HG03045 (cell line): Measurements from ENCODE around the gene ZBTB34.
"Not testable (repeated sequence)": the region's sequence is repeated elsewhere in the genome, so short reads cannot be mapped to it uniquely, and the experiment has no call there.

ENCODE experiments used
- ATAC-seq: cut with Tn5 transposase; IDR thresholded peaks from one replicate; pipeline ENCODE4 v1.9.1; 2021; ENCODE audit warnings: mild to moderate bottlenecking, moderate library complexity; ENCODE audit not compliant: unreplicated experiment

ZBTB34 gene

DNA sequence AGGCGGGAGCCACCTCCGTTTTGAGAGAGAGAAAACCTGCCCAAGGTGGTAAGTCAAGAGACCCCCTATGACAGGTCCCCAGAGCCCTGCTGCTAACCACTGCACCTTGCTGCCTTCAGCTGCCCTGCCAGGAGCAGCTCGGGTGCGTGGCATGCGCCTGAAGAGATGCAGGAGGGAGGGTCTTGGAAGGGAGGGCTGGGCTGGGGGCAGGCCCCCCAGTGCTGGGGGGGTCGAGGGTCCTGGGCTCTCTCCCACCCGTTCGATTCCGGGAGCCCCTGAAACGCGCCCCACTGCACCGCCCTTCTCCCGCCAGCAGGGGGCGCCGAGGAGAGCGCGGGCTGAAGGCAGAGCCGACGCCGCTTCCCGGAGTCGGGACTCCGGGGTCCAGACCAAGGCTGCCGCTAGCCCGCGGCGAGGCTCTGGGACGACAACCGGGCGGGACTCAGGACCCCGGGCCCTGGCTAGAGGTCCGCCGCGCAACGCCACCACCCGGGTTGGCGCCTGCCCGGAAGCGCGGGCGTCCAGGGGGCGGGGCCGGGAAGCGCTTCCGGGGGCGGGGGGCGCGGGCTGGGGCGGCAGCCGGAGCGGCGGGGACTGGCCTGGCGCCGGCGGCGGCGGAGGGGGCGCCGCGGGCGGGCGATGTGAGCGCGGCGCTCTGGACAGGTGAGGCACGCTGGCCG, at the start of gene ZBTB34:
Gene ZBTB34 (plus strand): TSS at position 563 of the 680 bp plus-strand sequence. CDS start 18,761 bp downstream, outside the sequence.
- ATAC-seq = peak; percentile 58

- ATAC-seq = no peak
These were observed 47.4 kb upstream of the ZBTB34 start for GRCh38 chr9:126813072-126813471.

- ATAC-seq = no peak
These were observed 46.3 kb upstream of the ZBTB34 start for GRCh38 chr9:126814091-126814490.

DNA sequence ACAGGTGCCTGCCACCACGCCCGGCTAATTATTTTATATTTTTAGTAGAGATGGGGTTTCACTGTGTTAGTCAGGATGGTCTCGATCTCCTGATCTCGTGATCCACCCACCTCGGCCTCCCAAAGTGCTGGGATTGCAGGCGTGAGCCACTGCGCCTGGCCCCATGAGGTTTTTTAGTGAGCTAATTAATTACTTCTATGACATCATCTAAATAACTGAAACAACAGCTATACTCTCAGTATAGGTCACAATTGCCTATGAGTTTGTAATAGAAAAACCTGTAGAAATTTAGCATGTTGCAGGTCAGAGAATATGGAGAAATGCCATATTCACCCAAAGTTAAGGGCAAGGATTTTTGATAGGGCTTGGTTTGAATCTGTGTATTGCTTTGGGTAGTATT, 42.8 kb upstream of the ZBTB34 start:
- ATAC-seq = not testable (repeated sequence)

DNA sequence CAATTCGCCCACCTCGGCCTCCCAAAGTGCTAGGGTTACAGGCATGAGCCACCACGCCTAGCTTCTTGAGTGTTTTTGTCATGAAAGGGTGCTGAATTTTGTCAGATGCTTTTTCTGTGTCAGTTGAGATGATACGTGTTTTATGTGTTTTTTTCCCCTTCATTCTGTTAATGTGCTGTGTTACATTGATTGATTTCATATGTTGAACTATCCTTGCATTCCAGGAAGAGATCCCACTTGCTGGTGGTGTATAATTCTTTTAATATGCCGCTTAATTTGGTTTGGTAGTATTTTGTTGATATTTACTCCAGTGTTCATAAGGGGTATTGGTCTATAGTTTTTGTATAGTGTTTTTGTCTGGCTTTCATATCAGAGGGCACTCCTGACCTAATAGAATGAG, 42.0 kb upstream of the ZBTB34 start:
- ATAC-seq = no peak

GRCh38 chr9:126819482-126819881, 41.0 kb upstream of the ZBTB34 start:
- ATAC-seq = no peak

DNA sequence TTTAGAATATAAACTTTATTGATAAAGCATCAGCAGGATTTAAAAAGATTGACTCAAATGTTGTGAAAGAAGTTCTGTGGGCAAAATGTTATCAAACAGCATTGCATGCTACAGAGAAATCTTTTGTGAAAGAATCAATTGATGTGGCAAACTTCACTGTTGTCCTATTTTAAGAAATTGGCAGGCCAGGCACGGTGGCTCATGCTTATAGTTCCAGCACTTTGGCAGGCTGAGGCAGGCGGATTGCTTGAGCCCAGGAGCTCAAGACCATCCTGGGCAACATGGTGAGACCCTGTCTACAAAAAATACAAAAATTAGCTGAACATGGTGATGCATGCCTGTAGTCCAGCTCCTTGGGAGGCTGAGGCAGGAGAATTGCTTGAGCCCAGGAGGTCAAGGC, 38.2 kb upstream of the ZBTB34 start:
- ATAC-seq = no peak

DNA sequence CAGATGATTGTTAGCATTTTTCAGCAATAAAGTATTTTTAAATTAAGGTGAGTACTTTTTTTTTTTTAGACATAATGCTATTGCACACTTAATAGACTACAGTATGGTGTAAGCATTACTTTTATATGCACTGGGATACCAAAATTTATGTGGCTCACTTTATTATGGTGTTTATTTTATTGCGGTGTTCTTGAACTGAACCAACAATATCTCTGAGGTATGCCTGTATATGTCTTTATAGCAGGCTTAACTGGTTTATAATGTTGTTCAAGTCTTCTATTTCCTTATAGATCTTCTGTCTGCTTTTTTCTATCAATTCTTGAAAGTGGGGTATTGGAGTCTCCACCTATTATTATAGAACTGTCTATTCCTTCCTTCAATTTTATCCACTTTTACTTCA, 37.6 kb upstream of the ZBTB34 start:
- no peak for ATAC-seq

DNA sequence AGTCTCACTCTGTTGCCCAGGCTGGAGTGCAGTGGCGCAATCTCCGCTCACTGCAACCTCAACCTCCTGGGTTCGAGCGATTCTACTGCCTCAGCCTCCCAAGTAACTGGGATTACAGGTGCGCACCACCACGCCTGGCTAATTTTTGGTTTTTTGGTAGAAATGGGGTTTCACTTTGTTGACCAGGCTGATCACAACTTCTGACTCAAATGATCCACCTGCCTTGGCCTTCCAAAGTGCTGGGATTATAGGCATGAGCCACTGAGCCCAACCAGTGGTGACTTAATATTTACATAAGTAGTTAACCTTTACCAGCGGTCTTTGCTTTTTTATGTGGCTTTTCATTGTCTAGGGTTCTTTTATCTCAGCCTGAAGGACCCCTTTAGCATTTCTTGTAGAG, 36.4 kb upstream of the ZBTB34 start:
- not testable (repeated sequence) for ATAC-seq

DNA sequence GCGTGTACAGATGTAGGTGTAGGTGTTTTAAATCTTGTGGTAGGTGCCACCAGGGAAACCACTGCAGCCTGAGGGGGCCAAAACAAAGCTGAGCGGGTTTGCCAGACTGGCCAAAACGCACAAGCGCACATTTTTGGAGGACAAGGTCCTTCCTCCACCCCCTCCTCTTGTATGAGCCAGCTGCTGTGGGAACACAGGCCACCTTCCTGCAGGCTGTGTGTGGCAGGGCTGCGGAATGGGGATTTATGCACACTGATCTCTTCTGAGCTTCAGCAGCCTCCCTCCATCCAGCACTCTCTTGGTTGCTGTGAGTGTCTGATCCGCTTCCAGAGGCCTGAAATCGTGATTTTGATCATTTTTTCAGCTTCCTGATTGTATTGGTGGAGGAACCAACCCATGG, 33.2 kb upstream of the ZBTB34 start:
- ATAC-seq = no peak

DNA sequence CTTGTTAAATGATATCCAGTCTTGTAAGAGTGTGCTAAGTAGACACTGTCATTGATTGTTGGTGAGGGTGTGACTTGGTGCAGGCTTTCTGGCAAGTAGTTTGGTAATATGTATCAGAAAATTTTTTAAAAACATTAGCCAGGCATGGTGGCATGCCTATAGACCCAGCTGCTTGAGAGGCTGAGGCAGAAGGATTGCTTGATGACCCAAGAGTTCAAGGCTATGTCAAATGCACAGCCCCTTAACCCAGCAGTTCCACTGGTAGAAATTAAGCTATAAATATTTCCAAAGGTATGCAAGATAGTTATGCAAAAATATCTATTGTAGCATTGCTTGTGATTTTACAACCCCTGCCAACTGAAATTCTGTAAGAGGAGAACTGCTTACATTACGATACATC, 31.4 kb upstream of the ZBTB34 start:
- ATAC-seq = no peak

DNA sequence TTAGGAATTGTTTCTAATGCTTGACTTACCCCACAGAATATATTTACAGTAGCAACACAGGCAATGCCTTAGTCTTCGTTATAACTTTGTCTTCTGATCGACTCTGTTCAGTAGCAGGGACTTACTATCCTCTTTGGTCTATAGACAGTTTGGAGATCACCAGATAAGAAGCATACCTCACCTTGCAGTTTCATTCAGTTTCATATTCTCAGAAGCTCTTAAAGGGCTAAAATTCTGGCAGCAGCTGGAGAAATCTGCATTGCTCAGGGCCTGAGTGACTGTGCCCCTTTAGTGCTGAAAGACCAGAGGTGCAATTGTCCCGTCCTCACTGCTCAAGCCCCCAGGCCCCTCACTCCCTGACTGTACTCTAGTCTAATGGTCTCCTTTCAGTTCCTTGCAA, 29.6 kb upstream of the ZBTB34 start:
- ATAC-seq = no peak

DNA sequence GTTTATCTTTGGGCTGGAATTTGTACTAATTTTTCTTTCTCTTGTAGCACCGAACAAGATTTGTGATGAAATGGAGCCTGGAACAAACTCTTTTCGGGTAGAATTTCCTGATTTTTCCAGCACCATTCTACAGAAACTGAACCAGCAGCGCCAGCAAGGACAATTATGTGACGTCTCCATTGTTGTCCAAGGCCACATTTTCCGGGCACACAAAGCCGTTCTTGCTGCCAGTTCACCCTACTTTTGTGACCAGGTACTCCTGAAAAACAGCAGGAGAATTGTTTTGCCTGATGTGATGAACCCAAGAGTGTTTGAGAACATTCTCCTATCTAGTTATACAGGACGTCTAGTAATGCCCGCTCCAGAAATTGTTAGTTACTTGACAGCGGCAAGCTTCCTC, 28.0 kb upstream of the ZBTB34 start:
- no peak for ATAC-seq

GRCh38 chr9:126833020-126833419, 27.4 kb upstream of the ZBTB34 start:
- ATAC-seq = no peak

GRCh38 chr9:126833710-126834345, 26.6 kb upstream of the ZBTB34 start:
- ATAC-seq = no peak

- no peak for ATAC-seq
These were observed 25.8 kb upstream of the ZBTB34 start for GRCh38 chr9:126834672-126835071.

DNA sequence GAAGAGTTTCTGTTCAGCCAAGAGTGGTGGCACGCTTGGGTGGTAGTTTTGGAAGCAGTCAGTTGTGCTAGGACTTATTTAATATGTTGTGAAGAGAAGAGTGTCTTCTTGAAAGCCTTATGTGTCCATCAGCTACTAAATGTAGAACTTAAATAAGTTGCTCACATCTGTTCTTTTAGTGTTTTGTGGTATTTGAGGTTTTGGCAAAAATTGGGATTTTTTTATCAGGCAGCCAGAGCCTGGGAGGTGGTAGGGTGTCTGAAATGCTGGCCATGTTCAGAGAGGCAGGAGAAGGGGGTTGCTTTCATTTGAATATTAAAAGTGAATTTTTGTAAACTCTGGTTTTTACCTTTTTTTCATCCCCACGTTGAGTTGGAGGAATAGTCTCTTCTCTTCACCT, 24.2 kb upstream of the ZBTB34 start:
- no peak for ATAC-seq

DNA sequence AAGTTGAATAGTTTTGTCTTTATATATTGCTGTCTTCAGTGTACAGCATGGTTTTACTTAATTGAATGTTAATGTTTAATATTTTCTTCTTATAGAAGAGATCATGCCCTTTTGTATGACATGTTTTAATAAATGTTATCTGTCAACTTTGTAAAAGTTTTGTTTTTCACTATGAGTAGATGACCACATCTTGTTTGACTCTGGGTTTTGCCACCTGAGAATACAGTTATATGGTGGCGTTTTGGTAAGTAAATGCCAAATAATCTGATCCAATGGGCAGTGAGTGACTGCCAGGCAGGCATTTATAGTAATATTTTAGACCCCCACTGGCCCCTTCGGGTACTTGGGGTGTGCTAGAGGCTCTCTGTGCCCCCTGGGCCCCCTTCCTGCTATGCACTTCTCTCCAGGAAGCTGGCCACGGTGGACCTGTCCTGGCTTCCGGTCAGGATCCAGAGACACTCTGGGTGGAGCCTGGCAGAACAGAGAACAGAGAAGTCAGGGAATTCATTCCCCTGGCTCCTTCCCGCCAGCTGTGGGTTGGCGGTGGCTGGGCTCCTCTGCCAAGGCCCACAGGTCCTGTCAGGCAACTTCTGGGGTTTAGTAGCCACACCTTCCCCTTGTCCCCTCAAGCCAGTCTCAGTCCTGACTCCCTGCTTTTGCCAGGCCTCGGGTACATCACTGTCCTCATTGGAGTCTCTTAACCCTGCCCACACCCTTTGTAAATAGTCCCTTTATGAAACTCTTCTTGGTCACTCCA, 22.2 kb upstream of the ZBTB34 start:
- no peak for ATAC-seq

DNA sequence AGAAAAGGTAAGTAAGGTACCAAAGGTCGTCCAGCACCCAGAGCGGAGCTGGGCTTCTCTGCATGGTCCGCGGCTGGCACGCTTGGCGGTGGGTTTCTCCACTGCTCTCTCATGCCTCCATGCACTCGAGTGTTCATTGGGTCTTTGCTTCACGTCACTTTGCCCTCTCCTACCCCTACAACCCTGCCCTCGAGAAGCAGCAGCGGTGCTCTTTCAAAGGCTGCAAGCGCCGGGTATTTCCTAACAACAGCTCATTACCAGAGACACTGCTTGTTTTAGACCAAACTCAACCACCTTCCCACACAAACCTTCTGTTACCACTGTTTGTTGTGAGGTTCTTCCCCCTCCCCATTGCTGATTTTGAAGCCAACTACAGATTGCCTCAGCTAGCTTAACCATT, 21.5 kb upstream of the ZBTB34 start:
- ATAC-seq = no peak

DNA sequence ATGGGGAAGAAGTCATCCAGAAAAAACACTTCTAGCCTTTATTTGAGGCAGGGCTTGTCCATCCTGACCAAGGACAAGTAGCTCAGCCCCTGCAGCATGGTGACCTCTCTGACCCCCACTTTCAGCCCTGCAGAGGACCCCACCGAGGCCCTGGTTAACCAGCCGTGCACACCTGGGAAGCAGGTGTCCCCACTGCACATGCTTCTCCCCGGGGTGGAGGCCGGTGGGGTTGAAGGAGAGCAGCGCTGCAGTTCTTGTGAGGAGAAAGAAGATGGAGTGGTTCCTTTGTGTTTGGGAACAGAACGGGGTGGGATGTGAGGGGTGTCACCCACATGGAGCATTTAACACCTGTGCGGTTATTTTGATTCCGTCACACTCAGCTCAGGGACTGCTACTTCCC, 21.1 kb upstream of the ZBTB34 start:
- ATAC-seq = no peak

DNA sequence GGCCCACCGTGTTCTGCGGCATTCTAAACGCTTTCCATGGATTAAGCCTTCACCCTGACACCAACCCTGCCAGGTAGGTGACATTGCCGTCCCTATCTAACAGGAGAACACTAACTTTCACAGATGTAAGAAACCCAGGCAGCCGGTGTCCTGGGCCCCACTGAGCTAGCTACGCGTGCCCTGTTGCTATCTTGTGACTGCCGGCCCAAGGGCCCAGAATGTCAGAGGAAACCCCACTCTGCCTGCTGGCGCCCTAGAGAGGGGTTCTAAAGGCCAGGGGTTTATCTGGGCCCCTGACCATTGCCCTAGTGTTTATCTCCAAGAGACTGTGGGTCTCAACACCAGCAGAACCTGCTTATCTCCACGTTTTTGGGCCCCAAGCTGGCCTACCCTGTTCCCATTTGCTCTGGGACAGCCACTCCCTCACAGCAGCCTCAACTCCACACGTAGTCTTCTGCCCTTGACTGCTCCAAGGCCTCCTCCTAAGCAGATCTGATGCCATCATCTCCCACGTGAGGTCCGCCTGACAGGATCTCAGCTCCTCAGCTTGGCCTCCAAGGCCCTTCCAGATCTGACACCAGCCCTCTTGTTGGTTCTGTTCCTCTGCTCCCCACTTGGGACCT, 18.1 kb upstream of the ZBTB34 start:
- no peak for ATAC-seq
